GM19397 (cell line): Measurements from ENCODE around the gene SETD7.
A peak's percentile ranks its signal among the peaks of the same experiment; 100 is the strongest.

Experiments used
- ATAC-seq: cut with Tn5 transposase; IDR thresholded peaks from one replicate; pipeline ENCODE4 v1.9.1; 2021; ENCODE audit warnings: mild to moderate bottlenecking, moderate library complexity; ENCODE audit not compliant: unreplicated experiment

The SETD7 gene

GRCh38 chr4:139556071-139556723, at the start of gene SETD7:
TSS of gene SETD7 (minus strand) at chr4:139556219. CDS start at chr4:139556137, 82 bp downstream.
- peak; percentile 23 for ATAC-seq

- ATAC-seq = no peak
These were observed 49.5 kb upstream of the SETD7 start for GRCh38 chr4:139605516-139605915.

- no peak for ATAC-seq
These were observed 47.8 kb upstream of the SETD7 start for GRCh38 chr4:139603576-139604410.

- no peak for ATAC-seq
These were observed 46.8 kb upstream of the SETD7 start for GRCh38 chr4:139602776-139603360.

GRCh38 chr4:139600662-139601061, 44.6 kb upstream of the SETD7 start:
- no peak for ATAC-seq

- ATAC-seq = no peak
These were observed 43.8 kb upstream of the SETD7 start for GRCh38 chr4:139599594-139600374.

- no peak for ATAC-seq
These were observed 43.1 kb upstream of the SETD7 start for GRCh38 chr4:139599076-139599475.

- no peak for ATAC-seq
These were observed 40.8 kb upstream of the SETD7 start for GRCh38 chr4:139596684-139597279.

- ATAC-seq = no peak
These were observed 40.1 kb upstream of the SETD7 start for GRCh38 chr4:139596034-139596683.

- ATAC-seq = no peak
These were observed 38.7 kb upstream of the SETD7 start for GRCh38 chr4:139594591-139595185.

- ATAC-seq = no peak
These were observed 37.1 kb upstream of the SETD7 start for GRCh38 chr4:139593091-139593564.

- no peak for ATAC-seq
These were observed 33.5 kb upstream of the SETD7 start for GRCh38 chr4:139589336-139590018.

GRCh38 chr4:139587446-139587845, 31.4 kb upstream of the SETD7 start:
- no peak for ATAC-seq

- no peak for ATAC-seq
These were observed 29.5 kb upstream of the SETD7 start for GRCh38 chr4:139585473-139585872.

- ATAC-seq = no peak
These were observed 28.8 kb upstream of the SETD7 start for GRCh38 chr4:139584784-139585183.

- ATAC-seq = no peak
These were observed 28.0 kb upstream of the SETD7 start for GRCh38 chr4:139584013-139584412.

- ATAC-seq = no peak
These were observed 26.0 kb upstream of the SETD7 start for GRCh38 chr4:139582044-139582443.

- no peak for ATAC-seq
These were observed 25.1 kb upstream of the SETD7 start for GRCh38 chr4:139581096-139581495.

GRCh38 chr4:139576219-139576618, 20.2 kb upstream of the SETD7 start:
- ATAC-seq = no peak
